HepG2 (cell line): Measurements from ENCODE around the gene PPP1R9B. TPM values are rescaled to one million over a fixed set of nuclear protein-coding genes. Genes with fewer than 3 reads are reported as not detected.
A peak's percentile ranks its signal among the peaks of the same experiment; 100 is the strongest.

Source experiments
- ARID2 ChIP-seq: sonication (generic); formaldehyde crosslinking; IDR thresholded peaks from 2 replicates; pipeline ENCODE4 v1.8.1; 2022; ENCODE audit warnings: mild to moderate bottlenecking, missing genetic modification reagents, borderline replicate concordance
- DPF2 ChIP-seq: sonication (generic); formaldehyde crosslinking; IDR thresholded peaks from 2 replicates; pipeline ENCODE4 v1.4.0; 2020; ENCODE audit warnings: mild to moderate bottlenecking, low read depth, missing genetic modification reagents, borderline replicate concordance
- ELF4 ChIP-seq: sonication (generic); formaldehyde crosslinking; IDR thresholded peaks from 2 replicates; pipeline ENCODE4 v1.5.0; 2020; ENCODE audit warnings: missing genetic modification reagents, mild to moderate bottlenecking, moderate library complexity, borderline replicate concordance
- FLYWCH1 ChIP-seq: sonication (generic); formaldehyde crosslinking; IDR thresholded peaks from 2 replicates; pipeline ENCODE4 v1.8.1; 2023; ENCODE audit warnings: mild to moderate bottlenecking, missing genetic modification reagents
- IKZF4 ChIP-seq: sonication (generic); formaldehyde crosslinking; IDR thresholded peaks from 2 replicates; pipeline ENCODE4 v1.5.1; 2020; ENCODE audit warnings: borderline replicate concordance, mild to moderate bottlenecking, low read depth, missing genetic modification reagents; ENCODE audit errors: not compliant biosample characterization
- KDM4B ChIP-seq: sonication (generic); formaldehyde crosslinking; IDR thresholded peaks from 2 replicates; pipeline ENCODE4 v1.4.0; 2020; ENCODE audit warnings: missing genetic modification reagents
- KDM5B ChIP-seq: sonication (generic); formaldehyde crosslinking; IDR thresholded peaks from 2 replicates; pipeline ENCODE4 v1.4.0; 2020; ENCODE audit warnings: missing genetic modification reagents, mild to moderate bottlenecking, borderline replicate concordance
- MTA1 ChIP-seq: sonication (generic); formaldehyde crosslinking; IDR thresholded peaks from 2 replicates; pipeline ENCODE4 v1.4.0; 2020; ENCODE audit warnings: missing genetic modification reagents, mild to moderate bottlenecking, borderline replicate concordance
- MYNN ChIP-seq: sonication (generic); formaldehyde crosslinking; IDR thresholded peaks from 2 replicates; pipeline ENCODE4 v1.4.0; 2020; ENCODE audit warnings: mild to moderate bottlenecking, low read depth, missing genetic modification reagents
- NR2F2 ChIP-seq: IDR thresholded peaks from 2 replicates; pipeline ENCODE4 v1.6.1; 2012; ENCODE audit warnings: low read depth, inconsistent platforms, borderline replicate concordance
- PAF1 ChIP-seq: IDR thresholded peaks from 2 replicates; pipeline ENCODE4 v1.6.1; 2016; ENCODE audit warnings: missing genetic modification reagents, missing compliant biosample characterization
- SAP130 ChIP-seq: IDR thresholded peaks from 2 replicates; pipeline ENCODE4 v1.6.1; 2016; ENCODE audit warnings: low read depth
- TAF15 ChIP-seq: fragments of 200-400 bp; formaldehyde crosslinking; IDR thresholded peaks from one replicate; pipeline ENCODE4 v1.6.1; 2018; ENCODE audit warnings: mild to moderate bottlenecking, low read depth, low read length; ENCODE audit not compliant: poor library complexity, severe bottlenecking
- ZNF589 ChIP-seq: sonication (generic); formaldehyde crosslinking; conservative IDR thresholded peaks from 2 replicates; pipeline ENCODE4 v1.8.0; 2022; ENCODE audit warnings: mild to moderate bottlenecking, moderate library complexity, missing genetic modification reagents
- ZNF747 ChIP-seq: sonication (generic); formaldehyde crosslinking; IDR thresholded peaks from 2 replicates; pipeline ENCODE4 v1.8.1; 2023; ENCODE audit warnings: missing genetic modification reagents, mild to moderate bottlenecking, borderline replicate concordance
- ZNF878 ChIP-seq: sonication (generic); formaldehyde crosslinking; IDR thresholded peaks from 2 replicates; pipeline ENCODE4 v1.8.1; 2023; ENCODE audit warnings: mild to moderate bottlenecking, missing genetic modification reagents, moderate library complexity
- ZSCAN22 ChIP-seq: sonication (generic); formaldehyde crosslinking; IDR thresholded peaks from 2 replicates; pipeline ENCODE4 v1.4.0; 2020; ENCODE audit warnings: mild to moderate bottlenecking, missing genetic modification reagents
- polyA plus RNA-seq, 8 experiments: library from polyadenylated mRNA; depleted of rRNA in 3 of 8; stranded (reverse) in 7 of 8; unstranded in 1 of 8; fragments of >200 nt; fragmentation: Illumina TruSeq in 4 of 8; extraction: Trizol in 4 of 8; gene quantifications; 2 replicates each; pipeline versions ENCODE4 v1.2.1 to v1.2.3, GENCODE V29; 2011 to 2016; ENCODE audit warnings: low read depth in 4 of 8, missing spikeins in 1 of 8, mixed read lengths in 1 of 8; ENCODE audit not compliant: insufficient read depth in 1 of 8
- total RNA-seq, 5 experiments: library from RNA; depleted of rRNA; stranded (reverse); fragments of >200 nt; fragmentation: Illumina TruSeq; extraction: Trizol; gene quantifications; 2 replicates each; pipeline ENCODE4 v1.2.3, GENCODE V29; 2016; ENCODE audit warnings: low read depth in 1 of 5
- TF ChIP-seq, protein P1 (sequence below): sonication (generic); formaldehyde crosslinking; IDR thresholded peaks from 2 replicates; pipeline ENCODE4 v1.4.0; 2020; ENCODE audit warnings: missing genetic modification reagents

The PPP1R9B gene
- total and polyA plus RNA-seq, 2 of the 13 experiments (the other 11 are each of a cell fraction or from before 2014, with no cell fraction given): 9.4 to 15.8 TPM

DNA sequence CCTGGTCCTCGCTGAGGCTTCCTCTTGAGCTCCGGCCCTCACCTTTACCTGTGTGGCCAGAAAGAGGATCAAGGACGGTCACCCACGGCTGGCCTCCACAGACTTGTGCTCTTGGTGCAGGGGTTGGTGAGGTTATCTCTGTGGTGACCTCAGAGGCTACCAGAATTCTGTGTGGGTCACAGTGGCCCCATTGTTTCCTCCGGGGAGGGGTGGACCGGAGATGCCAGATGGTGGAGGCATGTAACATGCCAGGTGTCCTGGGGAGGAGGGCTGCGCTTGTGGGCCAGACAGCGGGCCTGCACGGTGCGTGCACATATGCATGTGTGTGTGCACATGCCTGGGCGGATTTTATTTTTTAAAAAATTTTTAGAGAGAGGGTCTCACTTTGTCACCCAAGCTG lies 21.7 kb upstream of the PPP1R9B start (continued):
- TF ChIP-seq KDM4B: no peak
- TF ChIP-seq IKZF4 (CRISPR knock-in tag): no peak
- no peak for TF ChIP-seq KDM5B (CRISPR knock-in tag)
- no peak for TF ChIP-seq ZNF589
- TF ChIP-seq, protein P1, sequence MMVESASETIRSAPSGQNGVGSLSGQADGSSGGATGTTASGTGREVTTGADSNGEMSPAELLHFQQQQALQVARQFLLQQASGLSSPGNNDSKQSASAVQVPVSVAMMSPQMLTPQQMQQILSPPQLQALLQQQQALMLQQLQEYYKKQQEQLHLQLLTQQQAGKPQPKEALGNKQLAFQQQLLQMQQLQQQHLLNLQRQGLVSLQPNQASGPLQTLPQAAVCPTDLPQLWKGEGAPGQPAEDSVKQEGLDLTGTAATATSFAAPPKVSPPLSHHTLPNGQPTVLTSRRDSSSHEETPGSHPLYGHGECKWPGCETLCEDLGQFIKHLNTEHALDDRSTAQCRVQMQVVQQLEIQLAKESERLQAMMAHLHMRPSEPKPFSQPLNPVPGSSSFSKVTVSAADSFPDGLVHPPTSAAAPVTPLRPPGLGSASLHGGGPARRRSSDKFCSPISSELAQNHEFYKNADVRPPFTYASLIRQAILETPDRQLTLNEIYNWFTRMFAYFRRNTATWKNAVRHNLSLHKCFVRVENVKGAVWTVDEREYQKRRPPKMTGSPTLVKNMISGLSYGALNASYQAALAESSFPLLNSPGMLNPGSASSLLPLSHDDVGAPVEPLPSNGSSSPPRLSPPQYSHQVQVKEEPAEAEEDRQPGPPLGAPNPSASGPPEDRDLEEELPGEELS (CRISPR knock-in tag): no peak
- no peak for TF ChIP-seq TAF15
- TF ChIP-seq MTA1 (CRISPR knock-in tag): no peak
- no peak for TF ChIP-seq ZNF747
- no peak for TF ChIP-seq ZNF878
- no peak for TF ChIP-seq PAF1 (CRISPR knock-in tag)
- no peak for TF ChIP-seq ELF4
- no peak for TF ChIP-seq MYNN
- peak; percentile 95 for TF ChIP-seq ZSCAN22 (CRISPR knock-in tag)
- peak; percentile 63; the same call in 1 of the 2 replicates for TF ChIP-seq NR2F2
- TF ChIP-seq DPF2: no peak
- TF ChIP-seq SAP130 (CRISPR knock-in tag): no peak
- TF ChIP-seq ARID2 (CRISPR knock-in tag): no peak
- TF ChIP-seq FLYWCH1 (CRISPR knock-in tag): no peak
